Brain microvascular endothelial cell (primary cell): ENCODE data around the gene TENM3.

Experiments
- DNase-seq: peaks from one replicate; pipeline ENCODE4 v3.0.0-alpha.2; 2020
- H3K27ac ChIP-seq: fragments of 250-450 bp; sonication (Bioruptor Pico); 2 replicates; pipeline ENCODE4 v1.5.1; 2020; ENCODE audit warnings: mild to moderate bottlenecking, moderate library complexity
- H3K27me3 ChIP-seq: fragments of 250-450 bp; sonication (Bioruptor Pico); replicated peaks from 2 replicates; pipeline ENCODE4 v1.5.1; 2020; ENCODE audit warnings: mild to moderate bottlenecking
- H3K36me3 ChIP-seq: fragments of 250-450 bp; sonication (Bioruptor Pico); replicated peaks from 2 replicates; pipeline ENCODE4 v1.5.1; 2020; ENCODE audit warnings: mild to moderate bottlenecking
- H3K4me3 ChIP-seq: 2 replicates; pipeline ENCODE4 v1.5.1; 2011; ENCODE audit warnings: low read depth, mild to moderate bottlenecking, control low read depth, low read length, moderate library complexity
- in situ Hi-C: cut with HindIII; loops from 2 replicates; pipeline ENCODE4 v1.10.0; 2017; ENCODE audit warnings: low sequenced_read_pairs, low pct_ligation_motif_present
- TF ChIP-seq, protein P1 (sequence below): IDR thresholded peaks from 2 replicates; pipeline ENCODE4 v1.5.1; 2011; ENCODE audit warnings: low read depth, mild to moderate bottlenecking, moderate library complexity, low read length, control low read depth, inconsistent platforms; ENCODE audit errors: missing control alignments

TENM3 gene

DNA sequence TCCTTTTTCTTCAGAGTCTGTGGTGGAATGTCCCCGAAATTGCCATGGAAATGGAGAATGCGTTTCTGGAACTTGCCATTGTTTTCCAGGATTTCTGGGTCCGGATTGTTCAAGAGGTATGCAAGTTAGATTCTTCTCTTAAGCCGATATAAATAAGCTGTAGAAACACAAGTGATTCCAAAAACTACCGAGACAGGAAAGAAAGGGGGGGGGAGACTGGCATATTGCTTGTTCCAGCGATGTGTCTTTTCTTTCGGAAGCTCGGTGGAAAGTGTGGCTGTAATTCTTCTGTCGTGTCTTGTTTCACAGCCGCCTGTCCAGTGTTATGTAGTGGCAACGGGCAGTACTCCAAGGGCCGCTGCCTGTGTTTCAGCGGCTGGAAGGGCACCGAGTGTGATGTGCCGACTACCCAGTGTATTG is 437.0 kb downstream of the TENM3 start:
- H3K4me3 ChIP-seq: no peak overlapping the region
- TF ChIP-seq, protein P1, sequence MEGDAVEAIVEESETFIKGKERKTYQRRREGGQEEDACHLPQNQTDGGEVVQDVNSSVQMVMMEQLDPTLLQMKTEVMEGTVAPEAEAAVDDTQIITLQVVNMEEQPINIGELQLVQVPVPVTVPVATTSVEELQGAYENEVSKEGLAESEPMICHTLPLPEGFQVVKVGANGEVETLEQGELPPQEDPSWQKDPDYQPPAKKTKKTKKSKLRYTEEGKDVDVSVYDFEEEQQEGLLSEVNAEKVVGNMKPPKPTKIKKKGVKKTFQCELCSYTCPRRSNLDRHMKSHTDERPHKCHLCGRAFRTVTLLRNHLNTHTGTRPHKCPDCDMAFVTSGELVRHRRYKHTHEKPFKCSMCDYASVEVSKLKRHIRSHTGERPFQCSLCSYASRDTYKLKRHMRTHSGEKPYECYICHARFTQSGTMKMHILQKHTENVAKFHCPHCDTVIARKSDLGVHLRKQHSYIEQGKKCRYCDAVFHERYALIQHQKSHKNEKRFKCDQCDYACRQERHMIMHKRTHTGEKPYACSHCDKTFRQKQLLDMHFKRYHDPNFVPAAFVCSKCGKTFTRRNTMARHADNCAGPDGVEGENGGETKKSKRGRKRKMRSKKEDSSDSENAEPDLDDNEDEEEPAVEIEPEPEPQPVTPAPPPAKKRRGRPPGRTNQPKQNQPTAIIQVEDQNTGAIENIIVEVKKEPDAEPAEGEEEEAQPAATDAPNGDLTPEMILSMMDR: no peak
- no peaks in the 10 kb centered on the region for H3K36me3 ChIP-seq
- H3K27me3 ChIP-seq: no peaks in the 10 kb centered on the region
- no peak for DNase-seq
- no peak overlapping the region for H3K27ac ChIP-seq
- in situ Hi-C loops: no loop called here

DNA sequence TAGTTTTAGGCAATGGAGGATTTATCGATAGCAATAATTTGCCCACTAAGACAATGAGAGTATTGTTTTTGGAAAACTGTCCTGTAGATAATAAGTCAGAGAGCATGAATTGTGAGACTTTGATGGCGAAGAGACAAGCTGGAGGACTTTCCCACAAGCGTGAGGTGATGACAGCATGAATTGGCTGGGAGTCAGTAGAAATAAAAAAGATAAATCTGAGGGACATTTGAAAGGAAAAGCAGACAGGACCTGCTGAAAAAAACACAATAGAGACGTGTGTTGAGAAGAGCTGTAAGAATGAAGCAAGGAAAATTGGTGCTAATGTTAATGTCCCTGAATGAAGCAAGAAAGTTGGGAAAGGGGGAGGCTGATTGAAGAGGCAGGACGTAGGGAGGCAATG is 440.5 kb downstream of the TENM3 start:
- Histone ChIP-seq H3K36me3 (no peaks in the 10 kb centered on the region), H3K27ac (no peak overlapping the region), H3K4me3 (no peak overlapping the region), H3K27me3 (no peaks in the 10 kb centered on the region)
- no peak for DNase-seq
- TF ChIP-seq, protein P1: no peak
- in situ Hi-C loops: no loop called here

DNA sequence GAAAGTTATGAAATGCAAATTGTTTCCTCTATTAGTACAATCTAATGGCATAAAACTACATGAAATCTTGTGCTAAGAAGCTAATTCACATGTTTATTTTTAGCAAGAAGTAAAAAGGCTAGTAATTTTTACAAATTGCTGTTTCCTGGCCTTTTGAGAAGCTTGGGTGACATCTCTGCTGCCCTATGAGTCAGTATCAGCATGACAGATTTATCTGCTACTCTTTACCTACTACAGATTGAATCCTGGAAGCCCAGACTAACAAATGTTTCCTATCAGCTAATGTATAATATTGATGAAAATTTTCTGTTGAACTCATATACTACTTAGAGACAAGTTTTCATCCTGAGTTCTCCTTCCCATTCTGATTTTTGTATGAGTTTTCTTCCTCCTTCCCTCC is 441.6 kb downstream of the TENM3 start:
- no peak for DNase-seq
- in situ Hi-C loops: no loop called here
- TF ChIP-seq, protein P1: no peak

DNA sequence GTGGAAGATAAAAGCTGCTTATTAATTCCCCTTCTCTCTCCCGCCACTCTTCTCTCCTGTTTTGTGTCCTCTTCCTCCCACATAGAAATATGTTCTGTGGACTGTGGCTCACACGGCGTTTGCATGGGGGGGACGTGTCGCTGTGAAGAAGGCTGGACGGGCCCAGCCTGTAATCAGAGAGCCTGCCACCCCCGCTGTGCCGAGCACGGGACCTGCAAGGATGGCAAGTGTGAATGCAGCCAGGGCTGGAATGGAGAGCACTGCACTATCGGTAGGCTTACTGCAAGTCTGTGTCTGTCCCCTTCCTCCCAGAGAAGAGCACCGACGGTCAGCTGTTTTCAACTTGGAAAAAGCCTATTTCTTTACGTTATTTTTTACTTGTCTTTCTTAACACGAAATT is 444.9 kb downstream of the TENM3 start:
- in situ Hi-C loops: no loop called here
- Histone ChIP-seq H3K4me3 (no peak overlapping the region), H3K27me3 (no peaks in the 10 kb centered on the region), H3K36me3 (no peaks in the 10 kb centered on the region), H3K27ac (no peak overlapping the region)
- no peak for DNase-seq
- TF ChIP-seq, protein P1: no peak

More for the DNA sequence above, 441.6 kb downstream of the TENM3 start:
- no peaks in the 10 kb centered on the region for H3K27me3 ChIP-seq
- no peak overlapping the region for H3K4me3 ChIP-seq
- H3K36me3 ChIP-seq: no peaks in the 10 kb centered on the region
- H3K27ac ChIP-seq: no peak overlapping the region

DNA sequence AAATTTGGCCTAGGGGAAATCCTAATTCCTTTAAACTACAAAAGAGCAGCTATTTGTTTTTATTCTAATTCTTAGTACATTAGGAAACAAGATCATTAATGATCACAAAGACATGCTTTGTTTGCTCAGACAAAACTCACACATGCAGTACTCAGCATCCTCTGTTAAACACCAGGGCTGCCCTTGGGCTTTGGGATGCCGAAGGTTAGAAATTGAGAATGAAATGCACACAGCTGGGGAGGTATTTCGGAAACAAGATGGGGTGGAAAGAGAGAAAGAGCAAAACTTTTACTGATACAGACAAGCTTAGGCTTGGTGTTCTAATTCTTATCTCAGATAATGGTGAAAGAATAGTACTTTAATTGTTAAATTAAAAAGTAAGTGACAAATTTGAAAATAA is 451.3 kb downstream of the TENM3 start:
- no peak overlapping the region for H3K4me3 ChIP-seq
- in situ Hi-C loops: no loop called here
- no peaks in the 10 kb centered on the region for H3K27me3 ChIP-seq
- no peak for DNase-seq
- TF ChIP-seq, protein P1: no peak
- no peak overlapping the region for H3K27ac ChIP-seq
- H3K36me3 ChIP-seq: no peaks in the 10 kb centered on the region

DNA sequence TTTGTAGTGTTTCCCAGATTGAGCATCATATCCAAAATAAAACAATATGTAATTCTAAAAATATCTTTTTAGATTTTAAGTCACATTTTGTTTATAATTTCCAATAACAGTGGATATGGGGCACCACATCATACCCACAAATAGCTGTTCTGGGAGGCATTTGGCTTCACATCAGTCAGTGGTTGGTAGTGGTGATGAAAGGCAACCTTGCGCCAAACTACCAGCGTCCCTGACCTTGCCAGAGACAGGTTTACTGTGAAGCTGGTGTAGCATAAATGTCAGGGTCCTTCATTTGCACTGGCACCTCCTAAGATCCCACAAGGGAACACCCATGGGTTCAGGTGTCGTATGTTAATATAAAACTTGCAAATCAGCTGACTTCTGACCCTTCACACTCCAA is 451.8 kb downstream of the TENM3 start:
- Histone ChIP-seq H3K27ac (no peak overlapping the region), H3K27me3 (no peaks in the 10 kb centered on the region), H3K4me3 (no peak overlapping the region), H3K36me3 (no peaks in the 10 kb centered on the region)
- DNase-seq: no peak
- in situ Hi-C loops: no loop called here
- TF ChIP-seq, protein P1: no peak
